HEK293 (cell line): Measurements from ENCODE around the gene APBA1.

Source experiments
- CTCF ChIA-PET: fragments of 350-600 bp; formaldehyde crosslinking; extraction: SDS; loops from one replicate; lab custom pipeline; 2021; ENCODE audit warnings: antibody characterized with exemption; lab: Yijun Ruan, JAX
- POLR2A ChIA-PET: fragments of 300-600 bp; formaldehyde crosslinking; extraction: SDS; loops from one replicate; lab custom pipeline; 2020; ENCODE audit warnings: antibody characterized with exemption, inconsistent platforms; lab: Yijun Ruan, JAX
- H3K27ac ChIP-seq: fragments of 200-500 bp; sonication (Bioruptor generic); 2 replicates; pipeline ENCODE4 v1.5.1; 2014; ENCODE audit warnings: low read depth, low read length, control low read depth, inconsistent platforms; ENCODE audit errors: extremely low read depth
- H3K36me3 ChIP-seq, 2 experiments: fragments of 200-500 bp in 1 of 2; sonication (Bioruptor generic) in 1 of 2; 1 replicate in 1 of 2; 2 replicates in 1 of 2; pipeline ENCODE4 v1.5.1; 2014 to 2017; ENCODE audit warnings: inconsistent platforms in 2 of 2, low read length in 2 of 2; ENCODE audit not compliant: control insufficient read depth in 2 of 2, insufficient read depth in 1 of 2
- H3K4me1 ChIP-seq: fragments of 200-500 bp; sonication (Bioruptor generic); 2 replicates; pipeline ENCODE4 v1.5.1; 2014; ENCODE audit warnings: mild to moderate bottlenecking, low read length, inconsistent platforms; ENCODE audit not compliant: control insufficient read depth, insufficient read depth
- H3K4me3 ChIP-seq: 2 replicates; pipeline ENCODE4 v1.5.1; 2011; ENCODE audit warnings: low read depth, mild to moderate bottlenecking, control low read depth, low read length, moderate library complexity
- H3K9me3 ChIP-seq: fragments of 200-500 bp; sonication (Bioruptor generic); 2 replicates; pipeline ENCODE4 v1.5.1; 2014; ENCODE audit warnings: low read depth, low read length, inconsistent platforms; ENCODE audit not compliant: control insufficient read depth, insufficient read depth
- BCL11A ChIP-seq: fragments of 450-650 bp; formaldehyde crosslinking; IDR thresholded peaks from 2 replicates; pipeline ENCODE4 v1.5.1; 2016; ENCODE audit warnings: low read depth, missing biosample characterization, missing genetic modification characterization
- BCL11B ChIP-seq: fragments of 450-650 bp; formaldehyde crosslinking; IDR thresholded peaks from 2 replicates; pipeline ENCODE4 v1.5.1; 2016; ENCODE audit warnings: low read depth, missing biosample characterization, missing genetic modification characterization
- GLIS2 ChIP-seq: fragments of 450-650 bp; formaldehyde crosslinking; IDR thresholded peaks from 2 replicates; pipeline ENCODE4 v1.5.1; 2016; ENCODE audit warnings: missing biosample characterization, missing genetic modification characterization
- KLF10 ChIP-seq: fragments of 450-650 bp; IDR thresholded peaks from 2 replicates; pipeline ENCODE4 v1.5.1; 2018; ENCODE audit warnings: missing biosample characterization, mild to moderate bottlenecking, missing genetic modification characterization
- OVOL3 ChIP-seq: fragments of 450-650 bp; formaldehyde crosslinking; IDR thresholded peaks from 2 replicates; pipeline ENCODE4 v1.5.1; 2016; ENCODE audit warnings: missing biosample characterization, missing genetic modification characterization
- PRDM2 ChIP-seq: fragments of 450-650 bp; formaldehyde crosslinking; IDR thresholded peaks from 2 replicates; pipeline ENCODE4 v1.5.1; 2016; ENCODE audit warnings: missing biosample characterization, missing genetic modification characterization, borderline replicate concordance
- SCRT1 ChIP-seq: fragments of 450-650 bp; formaldehyde crosslinking; IDR thresholded peaks from 2 replicates; pipeline ENCODE4 v1.5.1; 2016; ENCODE audit warnings: missing biosample characterization, missing genetic modification characterization, borderline replicate concordance
- WT1 ChIP-seq: fragments of 450-650 bp; formaldehyde crosslinking; IDR thresholded peaks from 2 replicates; pipeline ENCODE4 v1.5.1; 2016; ENCODE audit warnings: missing biosample characterization, missing genetic modification characterization
- ZBTB7A ChIP-seq: fragments of 450-650 bp; formaldehyde crosslinking; IDR thresholded peaks from 2 replicates; pipeline ENCODE4 v1.5.1; 2016; ENCODE audit warnings: low read depth, missing biosample characterization, missing genetic modification characterization
- ZFP3 ChIP-seq: fragments of 450-650 bp; formaldehyde crosslinking; IDR thresholded peaks from 2 replicates; pipeline ENCODE4 v1.5.1; 2016; ENCODE audit warnings: low read depth, missing biosample characterization, missing genetic modification characterization
- ZNF112 ChIP-seq: fragments of 450-650 bp; formaldehyde crosslinking; IDR thresholded peaks from 2 replicates; pipeline ENCODE4 v1.5.0; 2017; ENCODE audit warnings: missing biosample characterization, missing genetic modification characterization
- ZNF138 ChIP-seq: fragments of 450-650 bp; formaldehyde crosslinking; IDR thresholded peaks from 2 replicates; pipeline ENCODE4 v1.5.1; 2016; ENCODE audit warnings: missing biosample characterization, missing genetic modification characterization, borderline replicate concordance
- ZNF174 ChIP-seq: fragments of 450-650 bp; formaldehyde crosslinking; IDR thresholded peaks from 2 replicates; pipeline ENCODE4 v1.5.0; 2017; ENCODE audit warnings: missing biosample characterization, mild to moderate bottlenecking, missing genetic modification characterization
- ZNF311 ChIP-seq: fragments of 450-650 bp; formaldehyde crosslinking; IDR thresholded peaks from 2 replicates; pipeline ENCODE4 v1.5.1; 2017; ENCODE audit warnings: missing biosample characterization, missing genetic modification characterization, borderline replicate concordance
- ZNF366 ChIP-seq: fragments of 450-650 bp; formaldehyde crosslinking; conservative IDR thresholded peaks from 2 replicates; pipeline ENCODE4 v1.5.1; 2016; ENCODE audit warnings: missing biosample characterization, missing genetic modification characterization
- ZNF426 ChIP-seq: fragments of 450-650 bp; formaldehyde crosslinking; IDR thresholded peaks from 2 replicates; pipeline ENCODE4 v1.5.1; 2017; ENCODE audit warnings: missing biosample characterization, missing genetic modification characterization, mild to moderate bottlenecking, inconsistent platforms, moderate library complexity
- ZNF510 ChIP-seq: fragments of 450-650 bp; formaldehyde crosslinking; IDR thresholded peaks from 2 replicates; pipeline ENCODE4 v1.5.1; 2018; ENCODE audit warnings: mild to moderate bottlenecking, missing genetic modification characterization, missing biosample characterization; ENCODE audit not compliant: insufficient replicate concordance
- ZNF521 ChIP-seq: fragments of 450-650 bp; formaldehyde crosslinking; IDR thresholded peaks from 2 replicates; pipeline ENCODE4 v1.5.1; 2017; ENCODE audit warnings: missing biosample characterization, mild to moderate bottlenecking, missing genetic modification characterization
- ZNF529 ChIP-seq: fragments of 450-650 bp; formaldehyde crosslinking; IDR thresholded peaks from 2 replicates; pipeline ENCODE4 v1.5.1; 2017; ENCODE audit warnings: missing genetic modification characterization, missing biosample characterization; ENCODE audit not compliant: insufficient replicate concordance
- ZNF580 ChIP-seq: fragments of 450-650 bp; formaldehyde crosslinking; IDR thresholded peaks from 2 replicates; pipeline ENCODE4 v1.5.1; 2016; ENCODE audit warnings: missing biosample characterization, missing genetic modification characterization
- ZNF610 ChIP-seq: fragments of 450-650 bp; formaldehyde crosslinking; IDR thresholded peaks from 2 replicates; pipeline ENCODE4 v1.5.1; 2016; ENCODE audit warnings: missing biosample characterization, missing genetic modification characterization, borderline replicate concordance
- ZNF654 ChIP-seq: fragments of 450-650 bp; formaldehyde crosslinking; IDR thresholded peaks from 2 replicates; pipeline ENCODE4 v1.5.1; 2016; ENCODE audit warnings: low read depth, missing biosample characterization, missing genetic modification characterization
- ZNF76 ChIP-seq: fragments of 450-650 bp; formaldehyde crosslinking; IDR thresholded peaks from 2 replicates; pipeline ENCODE4; 2016; ENCODE audit warnings: low read depth, missing biosample characterization, missing genetic modification characterization, borderline replicate concordance
- TF ChIP-seq, protein P1 (sequence below): IDR thresholded peaks from 2 replicates; pipeline ENCODE4 v1.6.1; 2011; ENCODE audit warnings: mild to moderate bottlenecking, low read depth, low read length, borderline replicate concordance

APBA1 gene

DNA sequence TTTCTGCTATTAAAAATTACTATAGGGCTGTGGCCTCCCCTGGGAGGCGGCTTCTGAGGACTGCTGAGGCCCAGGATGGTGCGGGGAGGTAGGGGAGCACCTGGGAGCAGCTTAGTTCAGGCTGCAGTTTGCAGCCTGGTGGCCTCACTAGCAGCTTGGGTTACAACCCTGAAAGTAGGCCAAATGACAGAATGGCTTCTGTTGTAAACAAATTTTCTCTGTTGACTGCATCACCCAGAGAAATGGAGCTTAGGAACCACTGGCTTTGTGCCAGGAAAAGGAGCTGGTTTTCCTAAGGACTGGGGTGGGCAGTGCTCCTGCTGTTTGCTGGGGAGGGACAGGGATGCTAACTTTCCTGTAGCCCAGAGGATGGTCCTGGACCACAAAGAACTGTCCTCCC lies 216.9 kb downstream of the APBA1 start (continued):
- TF ChIP-seq PRDM2 (tag by site-specific recombination) (no peak), BCL11B (tag by site-specific recombination) (no peak)

- CTCF ChIA-PET = interaction anchor here (0.7 to 1.2 kb wide), 2 partner anchors 32 to 89 kb away, joined by 3 to 5 read pairs; no protein-coding TSS in a partner anchor
- H3K9me3 ChIP-seq = no peaks in the 10 kb centered on the region
- peaks cover 0 to 6% of the 10 kb centered on the region in 2 experiments; a peak in 1 of 3 replicates for H3K36me3 ChIP-seq
Measured at GRCh38 chr9:69454321-69454720, 217.8 kb downstream of the APBA1 start.

GRCh38 chr9:69453746-69454145 lies 218.4 kb downstream of the APBA1 start:
- TF ChIP-seq BCL11A (tag by site-specific recombination) (no peak), ZNF366 (tag by site-specific recombination) (no peak), KLF10 (no peak), ZFP3 (tag by site-specific recombination) (no peak), OVOL3 (tag by site-specific recombination) (no peak), WT1 (tag by site-specific recombination) (no peak), ZNF426 (tag by site-specific recombination) (no peak), ZBTB7A (no peak), ZNF580 (tag by site-specific recombination) (no peak), ZNF174 (no peak), GLIS2 (no peak)
- H3K36me3 ChIP-seq = peaks cover 0 to 8% of the 10 kb centered on the region in 2 experiments; a peak in 1 of 3 replicates
- no peak overlapping the region for H3K4me3 ChIP-seq
- ChIA-PET CTCF (interaction anchor here (1.7 kb wide), 1 partner anchor 32 kb away, joined by 9 read pairs; no protein-coding TSS in a partner anchor), POLR2A (no interaction called here)
- no peak overlapping the region for H3K27ac ChIP-seq
- no peaks in the 10 kb centered on the region for H3K4me1 ChIP-seq
- no peaks in the 10 kb centered on the region for H3K9me3 ChIP-seq

More at GRCh38 chr9:69454321-69454720, 217.8 kb downstream of the APBA1 start:
- Histone ChIP-seq H3K27ac (no peak overlapping the region), H3K4me1 (no peaks in the 10 kb centered on the region), H3K4me3 (no peak overlapping the region)
- TF ChIP-seq, protein P1, sequence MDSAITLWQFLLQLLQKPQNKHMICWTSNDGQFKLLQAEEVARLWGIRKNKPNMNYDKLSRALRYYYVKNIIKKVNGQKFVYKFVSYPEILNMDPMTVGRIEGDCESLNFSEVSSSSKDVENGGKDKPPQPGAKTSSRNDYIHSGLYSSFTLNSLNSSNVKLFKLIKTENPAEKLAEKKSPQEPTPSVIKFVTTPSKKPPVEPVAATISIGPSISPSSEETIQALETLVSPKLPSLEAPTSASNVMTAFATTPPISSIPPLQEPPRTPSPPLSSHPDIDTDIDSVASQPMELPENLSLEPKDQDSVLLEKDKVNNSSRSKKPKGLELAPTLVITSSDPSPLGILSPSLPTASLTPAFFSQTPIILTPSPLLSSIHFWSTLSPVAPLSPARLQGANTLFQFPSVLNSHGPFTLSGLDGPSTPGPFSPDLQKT = no peak
- no peak for TF ChIP-seq ZNF510 (tag by site-specific recombination)
- TF ChIP-seq ZNF112 (tag by site-specific recombination) = no peak
- TF ChIP-seq ZNF138 (tag by site-specific recombination) = no peak
- no peak for TF ChIP-seq ZNF311 (tag by site-specific recombination)
- TF ChIP-seq ZNF76 (tag by site-specific recombination) = no peak
- TF ChIP-seq SCRT1 (tag by site-specific recombination) = no peak
- no peak for TF ChIP-seq ZNF654 (tag by site-specific recombination)
- TF ChIP-seq ZNF610 (tag by site-specific recombination) = no peak
- no peak for TF ChIP-seq ZNF521 (tag by site-specific recombination)
- no peak for TF ChIP-seq ZNF529
- TF ChIP-seq GLIS2 = no peak
- POLR2A ChIA-PET = no interaction called here
